Endodermal cell (in vitro differentiated cells): ENCODE measurements around the gene PSMC3. TPM values are rescaled to one million over a fixed set of nuclear protein-coding genes. Genes with fewer than 3 reads are reported as not detected.

ENCODE experiments used
- DNase-seq: peaks from one replicate; pipeline ENCODE4 v3.0.0-alpha.2; 2017
- H3K27ac ChIP-seq: 2 replicates; pipeline ENCODE4 v1.5.1; 2013; ENCODE audit warnings: mild to moderate bottlenecking, low read depth, low read length, moderate library complexity
- H3K27me3 ChIP-seq: 2 replicates; pipeline ENCODE4 v1.6.1; 2013; ENCODE audit warnings: mild to moderate bottlenecking, low read length, moderate library complexity; ENCODE audit not compliant: insufficient read depth, control insufficient read depth, poor library complexity, severe bottlenecking
- H3K36me3 ChIP-seq: 2 replicates; pipeline ENCODE4 v1.7.0; 2013; ENCODE audit warnings: mild to moderate bottlenecking, low read length, moderate library complexity; ENCODE audit not compliant: control insufficient read depth, insufficient read depth
- H3K4me1 ChIP-seq: one replicate; pipeline ENCODE4 v1.7.0; 2013; ENCODE audit warnings: low read length; ENCODE audit not compliant: control insufficient read depth, insufficient read depth
- H3K4me3 ChIP-seq: 2 replicates; pipeline ENCODE4 v1.5.1; 2013; ENCODE audit warnings: mild to moderate bottlenecking, low read length, moderate library complexity
- H3K9ac ChIP-seq: 2 replicates; pipeline ENCODE4 v1.6.1; 2013; ENCODE audit warnings: mild to moderate bottlenecking, low read length, moderate library complexity; ENCODE audit not compliant: poor library complexity, severe bottlenecking; ENCODE audit errors: extremely low read depth
- H3K9me3 ChIP-seq: 2 replicates; pipeline ENCODE4 v1.6.1; 2013; ENCODE audit warnings: mild to moderate bottlenecking, low read length, moderate library complexity; ENCODE audit not compliant: control insufficient read depth
- H3K27ac Mint-ChIP-seq: 2 replicates; pipeline ENCODE4 v1.8.0; 2020; ENCODE audit warnings: mixed read lengths
- H3K27me3 Mint-ChIP-seq: 2 replicates; pipeline ENCODE4 v1.8.0; 2021; ENCODE audit warnings: mild to moderate bottlenecking, mixed read lengths; ENCODE audit not compliant: insufficient read depth
- H3K36me3 Mint-ChIP-seq: 2 replicates; pipeline ENCODE4 v1.8.0; 2020; ENCODE audit warnings: low read depth, mixed read lengths
- H3K4me1 Mint-ChIP-seq: 2 replicates; pipeline ENCODE4 v1.8.0; 2020; ENCODE audit warnings: mixed read lengths
- H3K4me3 Mint-ChIP-seq: 2 replicates; pipeline ENCODE4 v1.8.0; 2020; ENCODE audit warnings: mild to moderate bottlenecking, moderate library complexity, mixed read lengths
- H3K9me3 Mint-ChIP-seq: 2 replicates; pipeline ENCODE4 v1.8.0; 2020; ENCODE audit warnings: mild to moderate bottlenecking, mixed read lengths
- CTCF ChIP-seq: fragments of 200-600 bp; sonication (generic); conservative IDR thresholded peaks from 2 replicates; pipeline ENCODE4 v1.5.0; 2021; ENCODE audit warnings: antibody characterized with exemption, mild to moderate bottlenecking
- WGBS, 2 experiments: methylation state at CpG; one replicate each; pipeline versions ENCODE4 v1.1.5 to v1.1.7; 2013; ENCODE audit warnings: missing lambda C conversion rate in 2 of 2, mixed read lengths in 1 of 2; ENCODE audit not compliant: insufficient coverage in 1 of 2, insufficient read length in 1 of 2; 5-methylcytosine and 5-hydroxymethylcytosine counted together
- total RNA-seq, 2 donors: library from RNA; stranded (reverse); fragmentation: NEBNext Ultra II Directional in 1 of 2; extraction: Animal tissue kit (Norgen Biotek cat#: 25700) in 1 of 2; gene quantifications; 2 replicates in 1 of 2; 3 replicates in 1 of 2; pipeline ENCODE4 v1.2.1, GENCODE V29; 2021

Gene PSMC3
- total RNA-seq, 2 donors from 2014 or later: 152 to 175 TPM

- Mint-ChIP-seq H3K9me3 (peaks cover 3% of the 10 kb centered on the region), H3K4me1 (no peaks in the 10 kb centered on the region), H3K36me3 (peaks cover 2% of the 10 kb centered on the region), H3K27ac (no peak overlapping the region), H3K27me3 (no peaks in the 10 kb centered on the region), H3K4me3 (no peak overlapping the region)
- H3K4me3 ChIP-seq: no peak overlapping the region
- H3K9ac ChIP-seq: no peak overlapping the region
- H3K27ac ChIP-seq: no peak overlapping the region
- H3K36me3 ChIP-seq: no peaks in the 10 kb centered on the region
- no peaks in the 10 kb centered on the region for H3K4me1 ChIP-seq
- DNase-seq: no peak
- no peaks in the 10 kb centered on the region for H3K9me3 ChIP-seq
- no peaks in the 10 kb centered on the region for H3K27me3 ChIP-seq
- no peak for TF ChIP-seq CTCF
- WGBS, 2 experiments: 50 to 68% methylated on average over 2 of the region's 2 CpGs
Observed at GRCh38 chr11:47440054-47440476, 13.8 kb upstream of the PSMC3 start.

DNA sequence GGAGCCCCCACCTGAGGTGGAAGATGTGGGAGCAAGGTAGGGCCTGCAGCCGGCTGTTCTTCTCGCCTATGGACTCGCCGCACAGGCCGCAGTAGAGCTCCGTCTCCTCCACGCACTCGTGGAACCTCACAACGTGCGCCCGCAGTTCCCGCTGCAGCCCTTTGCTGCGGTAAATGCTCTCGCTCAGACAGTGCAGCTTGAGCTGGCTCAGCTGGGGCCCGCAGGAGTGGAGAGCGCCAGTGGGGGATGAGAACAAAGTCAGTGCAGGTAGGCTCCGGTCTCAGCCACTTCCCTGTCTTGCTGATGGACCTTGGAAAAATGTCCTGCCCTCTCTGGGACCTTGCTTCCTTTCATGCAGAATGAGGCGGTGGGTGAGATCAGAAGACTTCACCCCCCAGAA lies 12.5 kb upstream of the PSMC3 start:
- DNase-seq: no peak
- H3K4me1 ChIP-seq: no peaks in the 10 kb centered on the region
- no peaks in the 10 kb centered on the region for H3K27me3 ChIP-seq
- no peak overlapping the region for H3K4me3 ChIP-seq
- no peaks in the 10 kb centered on the region for H3K27me3 Mint-ChIP-seq
- no peaks in the 10 kb centered on the region for H3K36me3 ChIP-seq
- no peak overlapping the region for H3K9ac ChIP-seq
- no peaks in the 10 kb centered on the region for H3K9me3 ChIP-seq
- no peak for TF ChIP-seq CTCF
- peaks cover 2% of the 10 kb centered on the region for H3K36me3 Mint-ChIP-seq
- no peak overlapping the region for H3K4me3 Mint-ChIP-seq
- H3K4me1 Mint-ChIP-seq: no peaks in the 10 kb centered on the region
- H3K9me3 Mint-ChIP-seq: peaks cover 3% of the 10 kb centered on the region
- H3K27ac ChIP-seq: no peak overlapping the region
- 91 to 92% methylated on average over 18 of the region's 18 CpGs for WGBS, 2 experiments
- no peak overlapping the region for H3K27ac Mint-ChIP-seq

DNA sequence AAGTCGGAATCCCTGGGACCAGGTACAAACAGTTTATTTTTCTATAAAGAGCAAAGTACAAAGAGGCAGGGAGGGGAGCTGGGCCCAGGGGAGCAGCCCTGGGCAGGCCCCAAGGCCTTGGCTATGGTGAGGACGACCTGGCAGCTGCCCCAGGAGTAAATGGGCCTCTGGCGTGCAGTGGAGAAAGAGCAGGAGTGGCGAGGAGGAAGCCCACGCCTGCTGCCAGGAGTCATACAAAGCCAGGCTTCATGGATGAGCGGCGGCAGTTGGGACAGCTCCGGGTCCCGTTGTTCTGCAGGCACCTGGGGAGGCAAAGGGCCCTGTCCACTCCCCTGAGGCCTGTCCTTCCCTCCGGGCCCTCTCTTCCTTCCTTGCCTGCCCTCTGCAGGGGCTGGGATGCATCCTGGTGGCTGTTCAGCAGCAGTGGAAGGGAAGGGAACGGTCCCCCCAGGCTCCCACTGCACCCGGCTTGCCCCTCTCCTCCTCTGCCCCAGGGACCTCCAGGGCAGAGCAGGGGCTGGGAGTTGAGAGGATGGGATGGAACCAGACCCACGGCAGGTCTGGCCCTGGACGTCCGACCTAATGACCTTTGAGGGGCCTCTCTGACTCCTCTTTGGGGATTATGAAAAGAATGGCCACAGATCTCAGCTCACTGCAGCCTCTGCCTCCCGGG lies 11.6 kb upstream of the PSMC3 start:
- no peak overlapping the region for H3K4me3 ChIP-seq
- H3K27ac Mint-ChIP-seq: no peak overlapping the region
- no peak for DNase-seq
- H3K9ac ChIP-seq: no peak overlapping the region
- no peaks in the 10 kb centered on the region for H3K36me3 ChIP-seq
- H3K9me3 Mint-ChIP-seq: peaks cover 3% of the 10 kb centered on the region
- 87 to 94% methylated on average over 10 to 16 of the region's 16 CpGs for WGBS, 2 experiments
- H3K27me3 ChIP-seq: no peaks in the 10 kb centered on the region
- H3K27me3 Mint-ChIP-seq: no peaks in the 10 kb centered on the region
- no peak for TF ChIP-seq CTCF
- no peaks in the 10 kb centered on the region for H3K9me3 ChIP-seq
- H3K4me1 Mint-ChIP-seq: no peaks in the 10 kb centered on the region
- no peak overlapping the region for H3K4me3 Mint-ChIP-seq
- no peaks in the 10 kb centered on the region for H3K4me1 ChIP-seq
- peaks cover 2% of the 10 kb centered on the region for H3K36me3 Mint-ChIP-seq
- no peak overlapping the region for H3K27ac ChIP-seq
